Naive thymus-derived CD4-positive, alpha-beta T cell (primary cell): ENCODE measurements around the gene TAC4. TPM values are rescaled to one million over a fixed set of nuclear protein-coding genes. Genes with fewer than 3 reads are reported as not detected.
A peak's percentile ranks its signal among the peaks of the same experiment; 100 is the strongest.
"Not testable (repeated sequence)": the region's sequence is repeated elsewhere in the genome, so short reads cannot be mapped to it uniquely, and the experiment has no call there.

Experiments used
- ATAC-seq: fragments of 150-1000 bp; cut with Tn5 transposase; 2 replicates; pipeline ENCODE4 v1.10.0; 2021; ENCODE audit warnings: mild to moderate bottlenecking, moderate library complexity
- CTCF ChIA-PET: fragments of 350-600 bp; sonication (Branson Sonifier 250); formaldehyde crosslinking; loops from one replicate; lab custom pipeline; 2021; ENCODE audit warnings: antibody characterized with exemption; lab: Charles Lee
- POLR2A ChIA-PET: fragments of 350-600 bp; sonication (Branson Sonifier 250); formaldehyde crosslinking; loops from one replicate; lab custom pipeline; 2021; ENCODE audit warnings: antibody characterized with exemption, inconsistent platforms; lab: Charles Lee
- DNase-seq, 9 donors: peaks; one replicate each; pipeline versions ENCODE4 v3.0.0 to v3.0.0-alpha.2; 2020 to 2022; ENCODE audit warnings: mixed read lengths in 1 of 9
- H3K27ac ChIP-seq: one replicate; pipeline ENCODE4 v1.7.0; 2013; ENCODE audit warnings: mild to moderate bottlenecking, low read depth, low read length, moderate library complexity
- H3K27me3 ChIP-seq, 2 donors: one replicate each; pipeline ENCODE4 v1.7.0; 2013; ENCODE audit warnings: low read length in 2 of 2, mild to moderate bottlenecking in 2 of 2, moderate library complexity in 2 of 2; ENCODE audit not compliant: control insufficient read depth in 2 of 2, insufficient read depth in 2 of 2
- H3K36me3 ChIP-seq, 3 experiments: 1 replicate in 2 of 3; 2 replicates in 1 of 3; pipeline ENCODE4 v1.7.0; 2013; ENCODE audit warnings: low read length in 3 of 3, mild to moderate bottlenecking in 3 of 3, moderate library complexity in 1 of 3; ENCODE audit not compliant: insufficient read depth in 3 of 3, control insufficient read depth in 2 of 3
- H3K4me1 ChIP-seq, 2 donors: one replicate each; pipeline ENCODE4 v1.7.0; 2013; ENCODE audit warnings: low read length in 2 of 2, mild to moderate bottlenecking in 2 of 2, moderate library complexity in 1 of 2; ENCODE audit not compliant: control insufficient read depth in 2 of 2, insufficient read depth in 2 of 2
- H3K4me3 ChIP-seq: 2 replicates; pipeline ENCODE4 v1.7.0; 2013; ENCODE audit warnings: mild to moderate bottlenecking, low read length
- H3K9me3 ChIP-seq, 3 experiments: 1 replicate in 2 of 3; 2 replicates in 1 of 3; pipeline ENCODE4 v1.7.0; 2013; ENCODE audit warnings: low read length in 3 of 3; ENCODE audit not compliant: control insufficient read depth in 2 of 3
- H3K27ac Mint-ChIP-seq, 9 donors: one replicate each; pipeline ENCODE4 v1.8.0; 2020 to 2022; ENCODE audit warnings: mixed read lengths in 9 of 9, mild to moderate bottlenecking in 8 of 9, moderate library complexity in 5 of 9, inconsistent platforms in 2 of 9
- H3K27me3 Mint-ChIP-seq, 5 donors: one replicate each; pipeline ENCODE4 v1.8.0; 2021 to 2022; ENCODE audit warnings: mixed read lengths in 5 of 5, mild to moderate bottlenecking in 1 of 5
- H3K36me3 Mint-ChIP-seq, 5 donors: one replicate each; pipeline ENCODE4 v1.8.0; 2020 to 2022; ENCODE audit warnings: mixed read lengths in 5 of 5, mild to moderate bottlenecking in 3 of 5, inconsistent platforms in 1 of 5
- H3K4me1 Mint-ChIP-seq, 7 donors: one replicate each; pipeline ENCODE4 v1.8.0; 2020 to 2022; ENCODE audit warnings: mixed read lengths in 7 of 7, mild to moderate bottlenecking in 3 of 7, inconsistent platforms in 1 of 7
- H3K4me3 Mint-ChIP-seq, 10 donors: one replicate each; pipeline ENCODE4 v1.8.0; 2020 to 2022; ENCODE audit warnings: mild to moderate bottlenecking in 10 of 10, mixed read lengths in 10 of 10, moderate library complexity in 6 of 10, inconsistent platforms in 2 of 10
- H3K9me3 Mint-ChIP-seq, 11 donors: one replicate each; pipeline ENCODE4 v1.8.0; 2020 to 2022; ENCODE audit warnings: mixed read lengths in 11 of 11, mild to moderate bottlenecking in 4 of 11, inconsistent platforms in 1 of 11, moderate library complexity in 1 of 11
- intact Hi-C, 2 donors: fragments of 100-400 bp; cut with micrococcal nuclease; formaldehyde crosslinking; loops; one replicate each; pipeline ENCODE4 v1.15.1; 2023
- polyA plus RNA-seq, 2 donors: library from polyadenylated mRNA; unstranded; fragments of 300-500 nt; fragmentation: Illumina TruSeq; gene quantifications; one replicate each; pipeline ENCODE4 v1.2.3, GENCODE V29; 2021
- total RNA-seq, 6 experiments: library from RNA in 5 of 6; stranded (reverse) in 5 of 6; gene quantifications; 1 replicate in 5 of 6; 2 replicates in 1 of 6; pipeline ENCODE4 v1.2.3 and lab custom pipeline; 2021 to 2026

TAC4 gene
- total and polyA plus RNA-seq, 7 experiments from 2014 or later, result not detected

DNA sequence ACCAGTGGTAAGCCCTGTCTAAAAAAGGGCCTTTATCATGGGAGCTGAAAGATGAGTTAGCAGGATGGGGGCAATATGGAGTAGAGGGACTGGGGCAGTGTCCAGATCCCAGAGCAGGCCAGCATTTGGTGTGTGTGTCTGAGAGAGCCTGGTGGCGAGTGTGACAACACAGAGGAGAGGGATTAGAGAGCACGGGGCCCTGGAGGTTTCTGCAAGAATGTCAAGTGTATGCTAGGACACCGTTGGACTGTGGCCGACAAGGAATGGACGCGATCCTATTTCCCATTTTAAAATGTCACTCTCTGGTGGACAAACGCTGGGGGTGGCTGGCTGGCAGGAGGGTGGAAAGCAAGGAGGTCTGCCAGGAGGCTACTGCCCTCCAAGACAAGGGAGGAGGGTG lies 12.4 kb downstream of the TAC4 start:
- Mint-ChIP-seq H3K9me3 (peaks cover 0 to 2% (median 0%) of the 10 kb centered on the region in 11 donors), H3K4me1 (peaks cover 0 to 16% (median 11%) of the 10 kb centered on the region in 7 donors), H3K4me3 (no peak overlapping the region), H3K27ac (peak overlapping the region in 3 of 9 donors; percentile 48 to 86 (median 48)), H3K27me3 (no peaks in the 10 kb centered on the region), H3K36me3 (peaks cover 9 to 48% (median 23%) of the 10 kb centered on the region in 5 donors)
- DNase-seq (no peak), ATAC-seq (no peak)
- H3K4me3 ChIP-seq, result no peak overlapping the region
- ChIA-PET POLR2A (no interaction called here), CTCF (interaction anchor here (0.6 kb wide), 1 partner anchor 73 kb away, joined by 3 read pairs; no protein-coding TSS in a partner anchor)
- H3K36me3 ChIP-seq, result peaks cover 0 to 62% (median 9%) of the 10 kb centered on the region in 3 experiments
- no peaks in the 10 kb centered on the region for H3K27me3 ChIP-seq
- no peak overlapping the region for H3K27ac ChIP-seq
- H3K9me3 ChIP-seq, result no peaks in the 10 kb centered on the region
- intact Hi-C loops, result no loop called here
- no peaks in the 10 kb centered on the region for H3K4me1 ChIP-seq

DNA sequence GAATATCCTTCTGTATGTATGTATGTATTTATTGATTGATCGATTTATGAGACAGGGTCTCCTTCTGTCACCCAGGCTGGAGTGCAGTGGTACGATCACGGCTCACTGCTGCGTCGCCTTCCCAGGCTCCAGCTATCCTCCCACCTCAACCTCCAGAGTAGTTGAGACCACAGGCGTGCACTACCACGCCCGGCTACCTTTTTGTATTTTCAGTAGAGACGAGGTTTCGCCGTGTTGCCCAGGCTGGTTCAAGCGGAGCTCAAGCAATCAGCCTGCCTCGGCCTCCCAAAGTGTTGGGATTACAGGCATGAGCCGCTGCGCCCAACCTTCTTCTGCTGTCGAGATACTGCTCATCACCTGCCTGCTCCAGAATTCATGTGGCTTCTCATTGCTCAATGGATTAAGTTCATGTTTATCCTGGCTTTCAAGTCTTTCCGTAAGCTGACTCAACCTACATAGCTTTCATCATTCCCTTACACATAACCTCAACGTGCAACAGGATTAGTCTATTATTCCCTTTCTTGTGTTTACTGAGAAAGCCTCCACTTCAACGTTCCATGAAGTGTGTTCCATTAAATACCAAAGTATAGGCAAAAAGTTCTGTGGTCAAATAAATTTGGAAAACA lies 13.6 kb downstream of the TAC4 start:
- H3K27ac ChIP-seq, result no peak overlapping the region
- POLR2A ChIA-PET, result interaction anchor here (1.1 kb wide), 1 partner anchor 12 kb away, joined by 3 read pairs; no protein-coding TSS in a partner anchor

DNA sequence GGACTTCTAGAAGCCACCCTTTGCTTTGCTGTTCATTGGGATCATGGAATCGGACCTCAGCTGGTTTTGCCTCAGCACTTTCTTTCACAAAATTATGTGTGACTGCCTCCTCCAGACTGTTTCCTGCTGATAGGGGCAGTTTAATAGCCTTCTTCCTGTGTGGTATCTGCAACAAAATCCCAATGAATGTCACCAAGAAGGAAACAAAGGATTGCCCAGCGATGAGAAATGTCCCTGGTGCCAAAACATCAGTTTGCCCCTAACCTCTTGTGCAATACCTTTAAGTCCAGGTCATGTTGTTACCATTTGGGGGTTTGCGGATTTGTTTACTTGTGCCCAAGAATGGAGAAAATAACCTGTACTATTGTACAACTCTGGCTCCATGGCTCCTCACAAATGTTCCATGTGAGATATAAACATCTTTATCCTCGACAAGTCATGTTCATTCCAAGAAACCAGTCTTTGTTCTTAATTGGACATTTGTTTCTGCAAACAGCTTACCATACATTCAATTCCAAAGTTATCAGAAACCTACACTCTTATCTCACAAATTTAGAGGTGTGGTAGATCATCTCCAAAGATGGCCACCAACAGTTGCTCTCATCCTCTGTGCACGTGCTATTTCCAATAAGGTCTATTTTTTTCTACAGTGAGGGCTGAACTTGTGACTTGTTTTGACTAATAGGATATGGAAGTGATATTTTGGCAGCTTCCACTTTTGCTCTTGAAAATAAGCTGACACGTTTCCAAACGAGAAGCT lies 14.8 kb downstream of the TAC4 start:
- H3K4me3 ChIP-seq, result no peak overlapping the region
- intact Hi-C loops, result no loop called here
- no peaks in the 10 kb centered on the region for H3K27me3 Mint-ChIP-seq
- H3K4me1 ChIP-seq, result no peaks in the 10 kb centered on the region
- H3K27ac ChIP-seq, result no peak overlapping the region
- H3K27ac Mint-ChIP-seq, result peak overlapping the region in 5 of 9 donors; percentile 12 to 36 (median 14)
- DNase-seq (no peak), ATAC-seq (no peak)
- CTCF ChIA-PET, result no interaction called here
- peaks cover 0 to 24% (median 11%) of the 10 kb centered on the region in 7 donors for H3K4me1 Mint-ChIP-seq
- POLR2A ChIA-PET, result no interaction called here
- peaks cover under 1 to 73% (median 9%) of the 10 kb centered on the region in 3 experiments for H3K36me3 ChIP-seq
- H3K36me3 Mint-ChIP-seq, result peaks cover 9 to 55% (median 29%) of the 10 kb centered on the region in 5 donors
- H3K4me3 Mint-ChIP-seq, result no peak overlapping the region
- H3K9me3 ChIP-seq, result no peaks in the 10 kb centered on the region
- H3K9me3 Mint-ChIP-seq, result peaks cover 0 to 2% (median 0%) of the 10 kb centered on the region in 11 donors
- no peaks in the 10 kb centered on the region for H3K27me3 ChIP-seq

More for the DNA sequence above, 13.6 kb downstream of the TAC4 start:
- intact Hi-C loops, result no loop called here
- Histone ChIP-seq H3K36me3 (peaks cover 0 to 66% (median 9%) of the 10 kb centered on the region in 3 experiments), H3K27me3 (no peaks in the 10 kb centered on the region), H3K4me1 (no peaks in the 10 kb centered on the region), H3K9me3 (no peaks in the 10 kb centered on the region), H3K4me3 (no peak overlapping the region)
- H3K27me3 Mint-ChIP-seq, result no peaks in the 10 kb centered on the region
- ATAC-seq (no peak), DNase-seq (no peak)
- peaks cover 0 to 2% (median 0%) of the 10 kb centered on the region in 11 donors for H3K9me3 Mint-ChIP-seq
- CTCF ChIA-PET, result no interaction called here
- no peak overlapping the region for H3K27ac Mint-ChIP-seq
- H3K4me1 Mint-ChIP-seq, result peaks cover 0 to 17% (median 11%) of the 10 kb centered on the region in 7 donors
- H3K4me3 Mint-ChIP-seq, result no peak overlapping the region
- peaks cover 9 to 51% (median 22%) of the 10 kb centered on the region in 5 donors for H3K36me3 Mint-ChIP-seq

DNA sequence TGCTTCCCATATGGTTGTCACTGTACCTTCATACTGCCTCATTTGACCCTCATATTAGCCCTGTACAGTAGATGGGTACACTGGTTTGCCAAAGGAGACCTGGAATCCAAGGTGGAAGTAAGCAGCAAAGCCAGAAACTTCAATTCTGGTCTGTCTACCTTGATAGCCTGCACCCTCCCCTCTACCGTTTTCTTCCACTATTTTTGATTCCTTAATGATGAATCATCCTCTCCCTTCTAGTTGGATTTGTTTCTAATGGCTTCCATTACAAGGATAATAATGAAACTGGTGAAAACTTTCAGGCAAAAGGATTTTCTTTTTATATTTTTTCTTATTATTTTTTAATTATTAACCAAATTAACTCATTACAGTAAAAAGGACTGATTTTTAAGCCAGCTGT lies 17.3 kb downstream of the TAC4 start:
- no peaks in the 10 kb centered on the region for H3K27me3 ChIP-seq
- no peaks in the 10 kb centered on the region for H3K4me1 ChIP-seq
- Mint-ChIP-seq H3K4me3 (no peak overlapping the region), H3K36me3 (peaks cover 15 to 61% (median 42%) of the 10 kb centered on the region in 5 donors), H3K27ac (peak overlapping the region in 3 of 9 donors; percentile 59 to 70 (median 63)), H3K27me3 (no peaks in the 10 kb centered on the region), H3K9me3 (peaks cover 0 to 2% (median 0%) of the 10 kb centered on the region in 11 donors), H3K4me1 (peaks cover 0 to 21% (median 6%) of the 10 kb centered on the region in 7 donors)
- H3K36me3 ChIP-seq, result peaks cover 18 to 82% (median 23%) of the 10 kb centered on the region in 3 experiments
- intact Hi-C loops, result no loop called here
- POLR2A ChIA-PET, result interaction anchor here (0.6 to 1.5 kb wide), 3 partner anchors 9 to 89 kb away, joined by 3 to 4 read pairs (median 4); no protein-coding TSS in a partner anchor
- DNase-seq (no peak), ATAC-seq (no peak)
- H3K27ac ChIP-seq, result no peak overlapping the region
- CTCF ChIA-PET, result no interaction called here
- H3K9me3 ChIP-seq, result no peaks in the 10 kb centered on the region
- H3K4me3 ChIP-seq, result no peak overlapping the region

DNA sequence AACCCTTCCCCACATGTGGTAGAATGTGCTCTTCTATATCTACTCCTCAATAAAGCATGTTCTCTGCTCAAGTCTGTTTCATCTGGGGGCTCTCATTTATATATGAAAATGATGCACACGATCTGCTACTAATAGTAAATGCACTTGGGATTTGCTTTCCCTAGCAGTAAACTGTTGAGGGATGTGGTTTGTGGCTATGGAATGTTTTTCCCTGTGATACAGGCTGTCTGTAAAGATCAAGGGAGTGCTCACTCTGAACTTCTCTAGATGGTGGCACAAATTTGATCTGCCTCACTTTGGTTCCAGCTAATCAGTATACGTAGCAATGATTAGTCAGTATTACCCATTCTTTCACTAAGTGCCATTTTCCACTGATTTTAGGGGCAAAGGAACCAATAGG lies 18.8 kb downstream of the TAC4 start:
- Histone ChIP-seq H3K27ac (no peak overlapping the region), H3K4me1 (no peaks in the 10 kb centered on the region), H3K4me3 (no peak overlapping the region), H3K27me3 (no peaks in the 10 kb centered on the region), H3K9me3 (no peaks in the 10 kb centered on the region), H3K36me3 (peaks cover 13 to 83% (median 30%) of the 10 kb centered on the region in 3 experiments)
- H3K27ac Mint-ChIP-seq, result peak overlapping the region in 1 of 9 donors; percentile 19
- ChIA-PET POLR2A (interaction anchor here (1.5 kb wide), 1 partner anchor 9 kb away, joined by 4 read pairs; no protein-coding TSS in a partner anchor), CTCF (no interaction called here)
- ATAC-seq (no peak), DNase-seq (no peak)
- intact Hi-C loops, result no loop called here
- no peaks in the 10 kb centered on the region for H3K9me3 Mint-ChIP-seq
- H3K4me1 Mint-ChIP-seq, result peaks cover 0 to 20% (median 6%) of the 10 kb centered on the region in 7 donors
- no peak overlapping the region for H3K4me3 Mint-ChIP-seq
- peaks cover 11 to 56% (median 45%) of the 10 kb centered on the region in 5 donors for H3K36me3 Mint-ChIP-seq
- H3K27me3 Mint-ChIP-seq, result no peaks in the 10 kb centered on the region

DNA sequence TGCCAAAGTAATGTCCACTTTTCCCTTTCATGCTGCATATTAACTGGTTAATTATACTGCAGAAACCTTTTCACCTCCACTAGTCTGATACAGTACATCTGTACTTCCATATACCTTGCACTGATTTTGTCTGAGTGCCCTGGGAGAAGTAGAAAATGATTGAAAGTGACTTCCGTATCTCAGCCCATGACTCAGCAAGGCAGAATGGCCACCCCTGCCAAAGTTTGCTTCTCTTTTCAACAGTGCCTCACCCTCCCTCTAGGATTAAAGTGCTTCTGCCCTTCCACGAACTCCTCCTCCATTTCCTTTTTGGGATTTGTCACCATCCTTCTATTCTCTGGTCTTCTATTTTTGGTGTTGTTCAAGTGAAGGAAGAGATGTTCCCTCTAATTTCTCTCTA lies 19.5 kb downstream of the TAC4 start:
- H3K27me3 Mint-ChIP-seq, H3K27ac ChIP-seq, H3K4me3 ChIP-seq, H3K27me3 ChIP-seq, H3K4me1 ChIP-seq, H3K9me3 ChIP-seq, CTCF ChIA-PET, intact Hi-C loops, POLR2A ChIA-PET, H3K4me3 Mint-ChIP-seq, H3K9me3 Mint-ChIP-seq, DNase-seq: not testable (repeated sequence)
- H3K36me3 Mint-ChIP-seq, result peaks cover 11 to 55% (median 48%) of the 10 kb centered on the region in 5 donors
- peaks cover 19 to 83% (median 37%) of the 10 kb centered on the region in 3 experiments for H3K36me3 ChIP-seq
- H3K27ac Mint-ChIP-seq, result peak overlapping the region in 1 of 9 donors; percentile 65
- H3K4me1 Mint-ChIP-seq, result peaks cover 0 to 21% (median 5%) of the 10 kb centered on the region in 7 donors
- ATAC-seq, result peak; percentile 44
